Ovary (tissue), 9 donors: Measurements from ENCODE around the gene GPR26. TPM values are rescaled to one million over a fixed set of nuclear protein-coding genes. Genes with fewer than 3 reads are reported as not detected.

ENCODE experiments used
- DNase-seq, 5 donors: peaks; one replicate each; pipeline ENCODE4 v3.0.0-alpha.2; 2019 to 2020
- H3K27ac ChIP-seq, 2 donors: fragments of 200-600 bp; one replicate each; pipeline versions ENCODE4 v1.5.1 to v1.8.0; 2019 to 2022
- H3K27me3 ChIP-seq: fragments of 200-600 bp; one replicate; pipeline ENCODE4 v1.8.0; 2022
- H3K36me3 ChIP-seq: fragments of 200-600 bp; sonication (generic); one replicate; pipeline ENCODE4 v1.5.1; 2019
- H3K4me1 ChIP-seq: one replicate; pipeline ENCODE4 v1.8.1; 2013; ENCODE audit warnings: mild to moderate bottlenecking, moderate library complexity; ENCODE audit not compliant: insufficient read depth
- H3K4me3 ChIP-seq: fragments of 200-600 bp; sonication (generic); one replicate; pipeline ENCODE4 v1.5.1; 2017
- H3K9me3 ChIP-seq, 2 donors: fragments of 200-600 bp in 1 of 2; sonication (generic) in 1 of 2; one replicate each; pipeline versions ENCODE4 v1.5.1 to v1.8.1; 2013 to 2019; ENCODE audit warnings: mild to moderate bottlenecking in 1 of 2, moderate library complexity in 1 of 2
- CTCF ChIP-seq, 3 donors: fragments of 450-650 bp in 2 of 3; fragments of 200-600 bp in 1 of 3; IDR thresholded peaks; one replicate each; pipeline versions ENCODE4 v1.5.1 to v1.8.0; 2016 to 2022; ENCODE audit warnings: antibody characterized with exemption in 3 of 3, mild to moderate bottlenecking in 1 of 3
- EP300 ChIP-seq: sonication (generic); formaldehyde crosslinking; IDR thresholded peaks from one replicate; pipeline ENCODE4 v1.6.1; 2017; ENCODE audit warnings: antibody characterized with exemption
- POLR2A ChIP-seq: fragments of 450-650 bp; IDR thresholded peaks from one replicate; pipeline ENCODE4 v1.6.1; 2017; ENCODE audit warnings: antibody characterized with exemption, mild to moderate bottlenecking, moderate library complexity
- WGBS, 3 donors: extraction: QIAGEN DNeasy Blood & Tissue Kit in 1 of 3; methylation state at CpG; one replicate each; pipeline versions ENCODE4 v1.1.5 to v1.1.7; 2013 to 2017; 5-methylcytosine and 5-hydroxymethylcytosine counted together
- intact Hi-C, 4 donors: fragments of 100-400 bp; cut with DNase I; formaldehyde crosslinking; loops; one replicate each; pipeline versions ENCODE4 v1.11.0 to v1.15.1; 2022 to 2023
- polyA plus RNA-seq, 2 donors: library from polyadenylated mRNA; stranded (reverse); fragments of 200-250 nt in 1 of 2; fragments of 350-450 nt in 1 of 2; fragmentation: Illumina TruSeq in 1 of 2; extraction: RNeasy Lipid Tissue Mini Kit (QIAGEN cat#74804) in 1 of 2; gene quantifications; one replicate each; pipeline ENCODE4 v1.2.3, GENCODE V29; 2013 to 2014
- total RNA-seq, 7 donors: library from RNA; depleted of rRNA in 2 of 7; stranded (reverse); fragments of >200 nt in 2 of 7; fragmentation: NEBNext Ultra II Directional in 3 of 7; extraction: Animal tissue kit (Norgen Biotek cat#: 25700) in 3 of 7; gene quantifications; one replicate each; pipeline versions ENCODE4 v1.1.0 to v1.2.4, GENCODE V29; 2016 to 2023
- donor health status: DM: no; HTN: no; CAD: no; lungs with moderate emphysema.
- donor health status: DM: no; HTN: no; CAD: no.
- donor health status: Bipolar disorder and iron deficiency.
- donor health status: DM: yes; HTN: yes; CAD: no.
- donor health status: DM: no; HTN: no; CAD: no.
- donor health status: DM: yes; HTN: yes; CAD: no.

The GPR26 gene
- total and polyA plus RNA-seq, 9 donors = not detected

GRCh38 chr10:123674741-123675140 lies 8.6 kb downstream of the GPR26 start:
- TF ChIP-seq EP300 (no peak), POLR2A (no peak), CTCF (IDR thresholded peaks at IDR 0.05) (no peak)
- Histone ChIP-seq H3K36me3 (no peaks in the 10 kb centered on the region), H3K9me3 (no peaks in the 10 kb centered on the region), H3K4me3 (no peak overlapping the region), H3K27ac (no peak overlapping the region), H3K27me3 (no peaks in the 10 kb centered on the region), H3K4me1 (no peaks in the 10 kb centered on the region)
- 76 to 78% (median 77%) methylated on average over 11 of the region's 11 CpGs for WGBS, 3 donors
- intact Hi-C loops = no loop called here
- no peak for DNase-seq

DNA sequence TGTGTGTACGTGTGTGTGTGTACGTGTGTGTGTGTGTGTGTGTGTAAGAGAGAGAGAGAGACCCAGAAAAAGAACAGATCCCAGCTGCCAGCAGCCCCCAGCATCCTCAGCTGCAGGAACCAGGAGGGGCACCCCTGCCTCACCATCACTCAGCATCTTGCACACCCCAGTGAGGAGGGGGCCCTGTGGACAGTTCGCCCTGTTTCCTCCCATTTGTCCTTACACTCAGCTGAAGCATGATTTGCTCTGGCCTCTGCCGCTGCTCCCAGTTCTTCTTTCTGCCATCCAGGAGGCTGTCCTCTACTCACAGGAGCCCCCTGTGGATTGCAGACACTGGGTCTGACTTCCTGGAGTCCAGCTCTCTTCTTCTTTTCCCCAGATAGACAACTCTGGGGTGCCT lies 9.7 kb downstream of the GPR26 start:
- Histone ChIP-seq H3K27ac (no peak overlapping the region), H3K4me3 (no peak overlapping the region), H3K27me3 (no peaks in the 10 kb centered on the region), H3K9me3 (no peaks in the 10 kb centered on the region), H3K36me3 (no peaks in the 10 kb centered on the region), H3K4me1 (no peaks in the 10 kb centered on the region)
- TF ChIP-seq EP300 = no peak
- TF ChIP-seq POLR2A = no peak
- no peak for TF ChIP-seq CTCF (IDR thresholded peaks at IDR 0.05)
- intact Hi-C loops = no loop called here
- 37 to 56% (median 42%) methylated on average over 4 of the region's 4 CpGs for WGBS, 3 donors
- DNase-seq = no peak

DNA sequence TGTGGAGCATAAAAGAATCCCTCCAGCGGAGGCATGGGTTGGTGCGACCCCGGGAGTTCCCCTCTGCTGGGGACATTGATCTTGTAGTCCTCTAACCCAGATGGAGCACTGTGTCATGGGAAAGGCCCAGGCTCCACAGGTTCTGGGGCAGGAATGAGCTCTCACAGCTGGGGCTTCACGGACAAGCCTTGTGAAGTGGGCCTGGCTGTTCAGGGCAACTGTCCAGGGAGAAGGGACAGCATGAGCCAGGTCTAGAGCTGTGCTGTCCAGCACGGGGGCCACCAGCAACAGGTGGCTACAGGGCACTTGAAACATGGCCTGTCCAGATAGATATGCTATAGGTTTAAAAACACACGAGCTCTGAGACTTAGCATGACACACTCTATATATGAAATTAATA lies 11.4 kb downstream of the GPR26 start:
- intact Hi-C loops = no loop called here
- Histone ChIP-seq H3K4me1 (no peaks in the 10 kb centered on the region), H3K27me3 (no peaks in the 10 kb centered on the region), H3K27ac (no peak overlapping the region), H3K9me3 (no peaks in the 10 kb centered on the region), H3K4me3 (no peak overlapping the region), H3K36me3 (no peaks in the 10 kb centered on the region)
- no peak for TF ChIP-seq EP300
- no peak for TF ChIP-seq CTCF (IDR thresholded peaks at IDR 0.05)
- no peak for TF ChIP-seq POLR2A
- DNase-seq = no peak
- 62 to 70% (median 68%) methylated on average over 6 of the region's 6 CpGs for WGBS, 3 donors

DNA sequence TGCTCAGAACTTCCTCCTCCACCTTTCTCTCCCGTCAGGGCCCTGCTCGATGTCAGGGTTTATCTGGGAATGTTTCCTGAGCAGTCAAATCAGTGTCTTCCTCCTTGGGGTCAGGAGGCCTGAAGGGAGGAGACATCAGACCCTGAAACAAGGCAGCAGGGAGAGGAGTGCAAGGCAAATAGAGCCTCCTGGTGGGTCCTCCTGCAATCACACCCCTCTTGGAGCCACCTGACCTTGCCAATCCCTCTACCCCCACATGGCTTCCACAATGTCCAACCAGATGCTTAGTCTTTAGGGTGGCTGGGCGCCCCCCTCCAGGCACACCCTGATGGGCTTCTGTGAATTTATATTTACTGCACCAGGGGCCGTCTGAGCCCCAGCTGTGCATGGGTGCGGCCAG lies 12.2 kb downstream of the GPR26 start:
- WGBS, 3 donors = 33 to 48% (median 34%) methylated on average over 5 of the region's 5 CpGs
- no peak for TF ChIP-seq EP300
- Histone ChIP-seq H3K9me3 (no peaks in the 10 kb centered on the region), H3K4me3 (no peak overlapping the region), H3K4me1 (no peaks in the 10 kb centered on the region), H3K27me3 (no peaks in the 10 kb centered on the region), H3K27ac (no peak overlapping the region), H3K36me3 (no peaks in the 10 kb centered on the region)
- intact Hi-C loops = no loop called here
- DNase-seq = no peak

GRCh38 chr10:123681285-123681684 lies 15.1 kb downstream of the GPR26 start:
- Histone ChIP-seq H3K9me3 (no peaks in the 10 kb centered on the region), H3K27me3 (no peaks in the 10 kb centered on the region), H3K27ac (no peak overlapping the region), H3K4me3 (no peak overlapping the region), H3K36me3 (no peaks in the 10 kb centered on the region), H3K4me1 (no peaks in the 10 kb centered on the region)
- no peak for DNase-seq
- 75 to 81% (median 75%) methylated on average over 9 of the region's 9 CpGs for WGBS, 3 donors
- TF ChIP-seq CTCF (IDR thresholded peaks at IDR 0.05) = no peak
- no peak for TF ChIP-seq EP300
- TF ChIP-seq POLR2A = no peak
- intact Hi-C loops = no loop called here
